Measurements from ENCODE around the gene PRKACB.
"Not testable (repeated sequence)": the region's sequence is repeated elsewhere in the genome, so short reads cannot be mapped to it uniquely, and the experiment has no call there.

Gene PRKACB

DNA sequence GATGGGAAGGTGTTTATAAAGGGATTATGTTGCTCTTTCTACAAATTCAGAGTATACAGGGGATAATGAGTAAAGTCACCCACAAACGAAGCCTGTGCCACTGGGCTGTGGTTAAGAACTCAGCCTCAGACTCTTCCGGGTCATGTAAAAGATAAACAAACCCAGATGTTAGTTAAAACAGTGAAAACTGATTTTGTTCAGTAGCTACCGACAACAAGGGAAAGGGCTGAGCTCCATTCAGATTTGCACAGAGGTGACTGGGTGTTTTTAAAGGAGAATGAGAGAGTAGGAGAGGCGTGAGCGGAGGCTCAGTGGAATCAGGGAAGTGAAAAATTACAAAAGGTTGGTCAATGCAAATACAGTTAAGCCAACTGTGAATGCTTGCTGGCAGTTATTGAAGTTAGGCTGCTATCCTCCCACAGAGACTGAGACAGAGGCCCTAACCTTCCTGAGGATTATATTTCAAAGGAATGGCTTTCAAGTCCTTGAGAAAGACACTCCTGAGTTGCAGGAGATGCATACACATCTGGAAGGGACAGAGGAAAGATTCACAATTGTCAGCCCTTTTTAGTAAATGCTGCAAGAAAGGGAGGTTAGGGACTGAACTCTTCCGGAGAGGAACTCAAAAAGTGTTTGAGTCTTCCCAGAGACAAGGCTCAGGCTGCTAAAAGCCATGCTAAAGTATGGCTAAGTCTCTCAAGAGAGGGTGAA, 127.5 kb downstream of the PRKACB start:
- Histone ChIP-seq H3K9me3 (ENCODE audit: low read length) (no peaks in the 10 kb centered on the region), H3K36me3 (ENCODE audit: insufficient read depth, low read length) (no peaks in the 10 kb centered on the region), H3K27me3 (ENCODE audit: insufficient read depth, low read length) (no peaks in the 10 kb centered on the region), H2AFZ (ENCODE audit: low read depth, low read length) (peak overlapping the region; percentile 24), H3K4me3 (ENCODE audit: low read length) (no peak overlapping the region), H3K4me1 (ENCODE audit: insufficient read depth, low read length) (peaks cover 3% of the 10 kb centered on the region)

DNA sequence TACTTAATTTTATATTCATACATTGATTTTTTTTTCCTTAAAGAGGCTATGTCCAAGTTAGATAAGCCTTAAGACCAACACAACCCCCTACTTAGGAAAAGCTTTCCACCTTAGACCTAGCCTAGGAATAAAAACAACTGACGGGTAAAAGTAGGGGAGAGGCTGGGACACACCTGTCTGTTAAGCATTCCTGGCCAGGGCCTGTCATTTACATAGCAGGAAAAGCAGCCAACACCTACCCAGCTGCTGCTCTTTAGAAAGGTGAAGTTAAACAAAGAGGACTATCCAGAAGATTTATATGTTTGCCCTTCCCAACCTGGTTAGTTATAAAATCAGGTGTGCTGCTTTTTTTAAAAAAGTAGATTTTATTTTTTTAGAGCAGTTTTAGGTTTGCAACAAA, 128.3 kb downstream of the PRKACB start:
- Histone ChIP-seq H3K4me3 (ENCODE audit: low read length) (no peak overlapping the region), H3K4me1 (ENCODE audit: insufficient read depth, low read length) (peaks cover 3% of the 10 kb centered on the region), H3K36me3 (ENCODE audit: insufficient read depth, low read length) (no peaks in the 10 kb centered on the region), H2AFZ (ENCODE audit: low read depth, low read length) (no peak overlapping the region), H3K9me3 (ENCODE audit: low read length) (no peaks in the 10 kb centered on the region), H3K27me3 (ENCODE audit: insufficient read depth, low read length) (no peaks in the 10 kb centered on the region)

DNA sequence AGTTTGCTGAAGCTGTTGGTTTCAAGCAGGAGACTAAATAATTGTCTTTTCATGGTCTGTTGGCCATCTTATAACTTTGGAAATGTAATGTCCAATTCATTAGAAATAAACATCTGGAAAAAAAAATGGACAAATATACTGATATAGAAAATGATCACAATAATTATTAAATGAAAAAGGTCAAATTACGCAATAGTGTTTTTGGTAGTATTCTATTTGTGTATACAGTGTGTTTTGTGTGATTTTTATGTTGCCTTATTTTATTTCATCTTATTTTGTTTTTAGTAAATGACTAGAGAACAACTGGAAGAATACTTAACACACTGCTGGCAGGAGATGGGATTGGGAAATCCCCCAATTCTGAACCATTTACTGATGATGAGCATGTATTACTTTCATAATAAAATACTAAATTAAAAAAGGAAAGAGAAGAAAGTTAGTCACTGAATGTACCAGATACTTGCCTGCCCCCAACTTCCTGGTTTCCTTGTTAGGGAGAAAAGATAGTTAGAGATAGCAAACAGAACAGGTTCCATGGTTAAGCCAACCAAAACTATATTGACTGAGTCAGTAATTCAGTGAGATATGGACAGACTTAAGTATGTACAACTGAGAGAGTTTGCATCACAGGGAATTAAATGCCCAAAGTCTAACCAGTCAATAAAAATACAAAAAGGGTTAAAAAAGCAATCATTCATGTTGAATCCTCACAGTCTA, 133.4 kb downstream of the PRKACB start:
- no peaks in the 10 kb centered on the region for H3K4me1 ChIP-seq (ENCODE audit: insufficient read depth, low read length)
- H2AFZ ChIP-seq (ENCODE audit: low read depth, low read length) = no peak overlapping the region
- no peaks in the 10 kb centered on the region for H3K9me3 ChIP-seq (ENCODE audit: low read length)
- no peak overlapping the region for H3K4me3 ChIP-seq (ENCODE audit: low read length)
- no peaks in the 10 kb centered on the region for H3K27me3 ChIP-seq (ENCODE audit: insufficient read depth, low read length)
- no peaks in the 10 kb centered on the region for H3K36me3 ChIP-seq (ENCODE audit: insufficient read depth, low read length)

DNA sequence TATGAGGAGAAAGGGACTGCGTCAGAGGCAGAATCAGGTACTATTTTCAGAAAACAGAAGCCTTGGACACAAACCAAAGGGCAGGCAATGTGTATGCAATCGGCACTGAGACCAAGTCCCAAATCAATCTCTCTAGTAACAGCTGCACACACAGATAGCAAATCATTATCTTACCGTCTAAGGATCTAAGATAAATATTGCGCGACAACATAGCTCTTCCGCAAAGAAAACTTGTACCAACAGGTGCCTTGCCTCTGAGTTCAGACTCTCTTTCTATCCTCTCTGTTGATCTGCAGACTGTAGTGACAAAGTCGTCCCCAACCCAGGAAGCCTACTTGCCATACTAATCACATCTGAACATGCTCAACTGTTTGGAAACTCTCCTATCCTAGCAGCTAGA, 134.8 kb downstream of the PRKACB start:
- H3K36me3 ChIP-seq (ENCODE audit: insufficient read depth, low read length) = no peaks in the 10 kb centered on the region
- H3K27me3 ChIP-seq (ENCODE audit: insufficient read depth, low read length) = no peaks in the 10 kb centered on the region
- no peaks in the 10 kb centered on the region for H3K4me1 ChIP-seq (ENCODE audit: insufficient read depth, low read length)
- no peaks in the 10 kb centered on the region for H3K9me3 ChIP-seq (ENCODE audit: low read length)
- H2AFZ ChIP-seq (ENCODE audit: low read depth, low read length) = no peak overlapping the region
- H3K4me3 ChIP-seq (ENCODE audit: low read length) = no peak overlapping the region

DNA sequence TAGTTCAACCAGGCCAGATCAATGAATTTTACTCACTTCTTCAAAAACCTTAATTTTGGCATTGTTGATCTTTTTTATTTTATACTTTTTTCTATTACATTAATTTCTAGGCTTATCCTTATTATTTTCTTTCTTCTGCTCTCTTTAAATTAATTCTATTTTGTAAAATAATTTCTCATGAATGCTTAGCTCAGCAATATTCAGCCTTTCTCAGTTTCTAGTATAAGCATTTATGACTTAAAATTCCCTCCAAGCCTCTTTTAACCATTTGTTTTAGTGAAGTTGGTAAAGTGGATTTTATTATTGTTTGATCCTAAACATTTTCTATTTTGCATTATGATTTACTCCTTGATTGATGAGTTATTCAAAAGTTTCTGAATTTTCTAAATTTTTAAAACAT, 136.8 kb downstream of the PRKACB start:
- Histone ChIP-seq H3K4me1 (ENCODE audit: insufficient read depth, low read length) (no peaks in the 10 kb centered on the region), H3K9me3 (ENCODE audit: low read length) (no peaks in the 10 kb centered on the region), H3K27me3 (ENCODE audit: insufficient read depth, low read length) (no peaks in the 10 kb centered on the region), H3K36me3 (ENCODE audit: insufficient read depth, low read length) (no peaks in the 10 kb centered on the region), H2AFZ (ENCODE audit: low read depth, low read length) (no peak overlapping the region), H3K4me3 (ENCODE audit: low read length) (no peak overlapping the region)

DNA sequence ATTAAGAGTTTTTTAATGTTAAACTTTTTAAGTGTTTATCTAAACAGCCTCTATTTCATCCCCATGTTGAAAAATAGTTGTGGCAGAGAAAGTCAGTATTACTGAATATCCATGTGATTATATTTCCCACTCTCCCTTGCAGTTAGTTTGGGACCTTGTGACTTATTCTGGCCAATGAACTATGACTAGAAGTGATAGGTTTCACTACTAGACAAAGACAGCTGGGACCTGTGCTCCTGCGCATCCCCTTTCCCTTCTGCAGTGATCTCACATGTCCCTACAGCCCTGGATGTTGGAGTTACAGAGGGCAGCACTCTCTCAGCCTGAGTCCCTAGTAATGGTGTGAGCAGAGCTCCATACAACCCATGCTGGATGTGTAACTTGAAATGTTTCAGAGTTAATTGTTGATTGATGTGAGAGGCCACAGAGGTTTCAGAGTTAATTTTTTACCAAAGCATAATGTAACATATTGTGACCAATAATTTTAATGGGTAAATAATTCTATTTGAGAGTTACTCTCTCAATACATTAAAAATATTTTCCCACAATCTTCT, 138.8 kb downstream of the PRKACB start:
- Histone ChIP-seq H3K27me3 (ENCODE audit: insufficient read depth, low read length) (no peaks in the 10 kb centered on the region), H2AFZ (ENCODE audit: low read depth, low read length) (no peak overlapping the region), H3K36me3 (ENCODE audit: insufficient read depth, low read length) (no peaks in the 10 kb centered on the region), H3K4me3 (ENCODE audit: low read length) (no peak overlapping the region), H3K4me1 (ENCODE audit: insufficient read depth, low read length) (no peaks in the 10 kb centered on the region), H3K9me3 (ENCODE audit: low read length) (peaks cover 2% of the 10 kb centered on the region)

DNA sequence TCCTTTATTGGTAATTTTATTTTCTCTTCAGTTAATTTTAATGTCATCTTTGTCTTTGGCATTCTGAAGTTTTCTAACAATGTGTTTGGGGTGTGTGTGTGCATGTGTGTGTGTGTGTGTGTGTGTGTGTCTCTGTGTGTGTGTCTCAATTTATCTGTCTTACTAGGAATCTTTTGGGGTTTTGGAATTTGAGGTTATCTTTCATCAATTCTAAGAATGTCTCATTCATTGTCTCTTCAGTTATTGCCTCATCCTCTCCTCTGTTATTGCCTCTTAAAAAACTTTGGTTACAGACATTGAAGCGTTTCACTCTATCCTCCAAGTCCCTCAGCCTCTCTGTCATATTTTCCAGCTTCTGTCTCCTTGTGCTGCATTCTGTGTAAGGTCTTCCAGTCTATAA, 139.3 kb downstream of the PRKACB start:
- Histone ChIP-seq H3K27me3 (ENCODE audit: insufficient read depth, low read length) (no peaks in the 10 kb centered on the region), H3K4me1 (ENCODE audit: insufficient read depth, low read length) (no peaks in the 10 kb centered on the region), H3K9me3 (ENCODE audit: low read length) (peaks cover 2% of the 10 kb centered on the region), H3K4me3 (ENCODE audit: low read length) (no peak overlapping the region), H3K36me3 (ENCODE audit: insufficient read depth, low read length) (no peaks in the 10 kb centered on the region), H2AFZ (ENCODE audit: low read depth, low read length) (no peak overlapping the region)

DNA sequence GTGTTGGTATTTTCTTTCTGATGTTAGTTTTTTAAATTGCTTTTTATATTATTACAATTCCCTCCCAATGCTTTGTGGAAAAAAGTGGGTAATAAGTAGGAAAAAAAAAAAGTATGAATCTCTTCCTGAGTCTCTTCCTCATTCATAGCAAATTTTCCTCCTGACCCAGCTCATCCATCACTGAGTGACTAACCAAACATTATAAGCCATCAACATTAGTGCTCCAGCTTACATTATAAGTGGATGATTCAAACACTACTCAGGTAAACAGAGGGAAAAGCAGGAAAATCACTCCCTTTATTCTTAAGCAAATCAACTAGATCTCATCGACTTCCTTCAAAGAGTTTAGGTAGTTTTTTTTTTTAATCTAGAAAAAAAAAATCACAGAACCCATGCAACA, 142.0 kb downstream of the PRKACB start:
- Histone ChIP-seq H3K27me3 (ENCODE audit: insufficient read depth, low read length) (no peaks in the 10 kb centered on the region), H2AFZ (ENCODE audit: low read depth, low read length) (no peak overlapping the region), H3K4me1 (ENCODE audit: insufficient read depth, low read length) (no peaks in the 10 kb centered on the region), H3K9me3 (ENCODE audit: low read length) (peaks cover 4% of the 10 kb centered on the region), H3K4me3 (ENCODE audit: low read length) (no peak overlapping the region), H3K36me3 (ENCODE audit: insufficient read depth, low read length) (no peaks in the 10 kb centered on the region)

DNA sequence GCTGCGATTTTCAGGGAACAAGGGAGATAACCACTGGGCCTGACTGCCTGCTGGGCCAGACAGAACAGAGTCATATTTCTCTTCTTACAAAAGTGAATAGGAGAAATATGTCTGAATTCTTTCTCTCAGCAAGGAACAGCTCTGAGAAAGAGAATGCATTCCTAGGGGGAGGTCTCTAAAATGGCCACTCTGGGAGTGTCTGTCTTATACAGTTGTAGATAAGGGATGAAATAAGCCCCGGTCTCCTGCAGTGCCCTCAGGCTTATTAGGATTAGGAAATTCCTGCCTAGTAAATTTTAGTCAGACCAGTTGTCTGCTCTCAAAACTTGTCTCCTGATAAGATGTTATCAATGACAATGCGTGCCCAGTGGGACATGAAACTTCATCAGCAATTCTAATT, 143.3 kb downstream of the PRKACB start:
- not testable (repeated sequence) for H3K36me3 ChIP-seq (ENCODE audit: insufficient read depth, low read length); H2AFZ ChIP-seq (ENCODE audit: low read depth, low read length); H3K4me1 ChIP-seq (ENCODE audit: insufficient read depth, low read length); H3K9me3 ChIP-seq (ENCODE audit: low read length); H3K27me3 ChIP-seq (ENCODE audit: insufficient read depth, low read length); H3K4me3 ChIP-seq (ENCODE audit: low read length)

Measured in neuron (in vitro differentiated cells).